SK-N-SH (cell line): ENCODE measurements around the gene STAC. TPM values are rescaled to one million over a fixed set of nuclear protein-coding genes. Genes with fewer than 3 reads are reported as not detected.

Experiments used
- CTCF ChIA-PET: fragments of 300-600, 350-600 bp; formaldehyde crosslinking; extraction: SDS; loops from one replicate; lab custom pipeline; 2021; lab: Yijun Ruan, JAX
- POLR2A ChIA-PET: fragments of 350-600 bp; sonication (Branson Sonifier 250); formaldehyde crosslinking; extraction: SDS; loops from one replicate; lab custom pipeline; 2020; ENCODE audit warnings: antibody characterized with exemption, inconsistent platforms; lab: Yijun Ruan, JAX
- DNase-seq: peaks from one replicate; pipeline ENCODE4 v3.0.0; 2012
- H2AFZ ChIP-seq: fragments of 200-600 bp; sonication (generic); 2 replicates; pipeline ENCODE4 v1.8.1; 2016; ENCODE audit warnings: antibody characterized with exemption, mild to moderate bottlenecking, low read depth
- H3F3A ChIP-seq: fragments of 200-600 bp; sonication (generic); replicated peaks from 2 replicates; pipeline ENCODE3; 2016; ENCODE audit warnings: antibody characterized with exemption, mild to moderate bottlenecking; ENCODE audit not compliant: insufficient read depth
- H3K27ac ChIP-seq, 2 experiments: fragments of 200-500 bp in 1 of 2; fragments of 200-600 bp in 1 of 2; sonication (Bioruptor generic) in 1 of 2; sonication (generic), shearing (Covaris generic) in 1 of 2; 2 replicates each; pipeline versions ENCODE4 v1.5.1 to v1.6.1; 2014 to 2016; ENCODE audit warnings: low read depth in 2 of 2, inconsistent platforms in 1 of 2, low read length in 1 of 2, mild to moderate bottlenecking in 1 of 2, mixed read lengths in 1 of 2
- H3K27me3 ChIP-seq: fragments of 200-600 bp; sonication (generic), shearing (Covaris generic); 2 replicates; pipeline ENCODE4 v1.6.1; 2016; ENCODE audit warnings: mixed run types; ENCODE audit not compliant: insufficient read depth
- H3K36me3 ChIP-seq, 2 experiments: fragments of 200-500 bp in 1 of 2; fragments of 200-600 bp in 1 of 2; sonication (Bioruptor generic) in 1 of 2; sonication (generic) in 1 of 2; replicated peaks in 1 of 2; 2 replicates each; pipeline versions ENCODE3 to v1.5.1; 2014 to 2016; ENCODE audit warnings: low read length in 1 of 2, mild to moderate bottlenecking in 1 of 2; ENCODE audit not compliant: insufficient read depth in 2 of 2, control insufficient read depth in 1 of 2
- H3K4me1 ChIP-seq, 2 experiments: fragments of 200-500 bp in 1 of 2; fragments of 200-600 bp in 1 of 2; sonication (Bioruptor generic) in 1 of 2; sonication (generic), shearing (Covaris generic) in 1 of 2; 2 replicates each; pipeline versions ENCODE4 v1.5.1 to v1.6.1; 2014 to 2016; ENCODE audit warnings: low read depth in 1 of 2, low read length in 1 of 2, mixed run types in 1 of 2; ENCODE audit not compliant: insufficient read depth in 2 of 2, control insufficient read depth in 1 of 2
- H3K4me2 ChIP-seq: fragments of 200-600 bp; sonication (generic), shearing (Covaris generic); 2 replicates; pipeline ENCODE4 v1.6.1; 2017; ENCODE audit warnings: mixed run types
- H3K4me3 ChIP-seq, 2 experiments: fragments of 200-500 bp in 1 of 2; fragments of 200-600 bp in 1 of 2; sonication (Bioruptor generic) in 1 of 2; sonication (generic), shearing (Covaris generic) in 1 of 2; 2 replicates each; pipeline versions ENCODE4 v1.5.1 to v1.8.1; 2014 to 2016; ENCODE audit warnings: low read depth in 2 of 2, inconsistent platforms in 1 of 2, low read length in 1 of 2, mild to moderate bottlenecking in 1 of 2, mixed read lengths in 1 of 2, moderate library complexity in 1 of 2
- H3K79me2 ChIP-seq: fragments of 200-600 bp; sonication (generic); 2 replicates; pipeline ENCODE4 v1.8.1; 2017; ENCODE audit warnings: mild to moderate bottlenecking; ENCODE audit not compliant: insufficient read depth
- H3K9ac ChIP-seq: fragments of 200-600 bp; sonication (generic); 2 replicates; pipeline ENCODE4 v1.6.1; 2017; ENCODE audit warnings: mixed run types
- H3K9me2 ChIP-seq: fragments of 200-600 bp; sonication (generic); 2 replicates; pipeline ENCODE4 v1.6.1; 2017; ENCODE audit warnings: mixed run types
- H3K9me3 ChIP-seq: fragments of 200-600 bp; sonication (generic); 2 replicates; pipeline ENCODE4 v1.6.1; 2017; ENCODE audit warnings: mixed run types, mild to moderate bottlenecking, moderate library complexity
- H4K20me1 ChIP-seq: fragments of 200-600 bp; sonication (generic); 2 replicates; pipeline ENCODE4 v1.6.1; 2017; ENCODE audit warnings: mild to moderate bottlenecking, mixed run types; ENCODE audit not compliant: insufficient read depth
- ELF1 ChIP-seq: IDR thresholded peaks from 2 replicates; pipeline ENCODE4 v1.4.0; 2012
- EZH2phosphoT487 ChIP-seq: fragments of 200-600 bp; sonication (generic); IDR thresholded peaks from 2 replicates; pipeline ENCODE4 v1.6.1; 2017; ENCODE audit warnings: low read depth, mixed run types, mild to moderate bottlenecking, antibody characterized with exemption, moderate library complexity, borderline replicate concordance
- FOSL2 ChIP-seq: IDR thresholded peaks from 2 replicates; pipeline ENCODE4 v1.4.0; 2012; ENCODE audit warnings: low read depth, mild to moderate bottlenecking, moderate library complexity, borderline replicate concordance
- GABPA ChIP-seq: IDR thresholded peaks from 2 replicates; pipeline ENCODE4 v1.4.0; 2012; ENCODE audit warnings: low read depth, mild to moderate bottlenecking
- JUND ChIP-seq: IDR thresholded peaks from 2 replicates; pipeline ENCODE4 v1.4.0; 2012
- MEF2A ChIP-seq: IDR thresholded peaks from 2 replicates; pipeline ENCODE4 v1.4.0; 2012; ENCODE audit warnings: low read depth, borderline replicate concordance
- MXI1 ChIP-seq: IDR thresholded peaks from 2 replicates; pipeline ENCODE4 v1.6.1; 2012; ENCODE audit warnings: mild to moderate bottlenecking, low read depth, low read length, improper control_type of control experiment
- NFIC ChIP-seq: IDR thresholded peaks from 2 replicates; pipeline ENCODE4 v1.4.0; 2012; ENCODE audit warnings: borderline replicate concordance
- NRF1 ChIP-seq: IDR thresholded peaks from 2 replicates; pipeline ENCODE4 v1.6.1; 2012; ENCODE audit warnings: low read depth, mild to moderate bottlenecking, low read length
- POLR2AphosphoS5 ChIP-seq: IDR thresholded peaks from 2 replicates; pipeline ENCODE4 v1.6.1; 2012; ENCODE audit warnings: low read depth, low read length
- RFX5 ChIP-seq: IDR thresholded peaks from 2 replicates; pipeline ENCODE4 v1.6.1; 2012; ENCODE audit warnings: mild to moderate bottlenecking, improper control_type of control experiment, low read length
- RXRA ChIP-seq: IDR thresholded peaks from 2 replicates; pipeline ENCODE4 v1.4.0; 2012; ENCODE audit warnings: low read depth, mild to moderate bottlenecking, borderline replicate concordance
- SMC3 ChIP-seq: IDR thresholded peaks from 2 replicates; pipeline ENCODE4 v1.6.1; 2012; ENCODE audit warnings: low read depth, low read length, improper control_type of control experiment
- TCF12 ChIP-seq: IDR thresholded peaks from 2 replicates; pipeline ENCODE4 v1.4.0; 2012
- TEAD4 ChIP-seq: IDR thresholded peaks from 2 replicates; pipeline ENCODE4 v1.4.0; 2012; ENCODE audit warnings: mild to moderate bottlenecking, borderline replicate concordance; ENCODE audit not compliant: insufficient read depth
- YY1 ChIP-seq: IDR thresholded peaks from 2 replicates; pipeline ENCODE4 v1.4.0; 2012; ENCODE audit warnings: low read depth, mild to moderate bottlenecking
- WGBS: methylation state at CpG from one replicate; pipeline ENCODE4 v1.1.6; 2017; ENCODE audit warnings: low lambda C conversion rate; 5-methylcytosine and 5-hydroxymethylcytosine counted together
- polyA plus RNA-seq, 3 experiments: library from polyadenylated mRNA; depleted of rRNA; stranded (reverse); fragments of >200 nt; gene quantifications; 2 replicates each; pipeline ENCODE4 v1.2.3, GENCODE V29; 2012
- TF ChIP-seq, protein P1 (sequence below): IDR thresholded peaks from 2 replicates; pipeline ENCODE4 v1.4.0; 2012; ENCODE audit warnings: low read depth
- TF ChIP-seq, protein P2 (sequence below): IDR thresholded peaks from 2 replicates; pipeline ENCODE4 v1.6.1; 2012; ENCODE audit warnings: mild to moderate bottlenecking, low read depth, low read length, moderate library complexity
- TF ChIP-seq, protein P3 (sequence below): IDR thresholded peaks from 2 replicates; pipeline ENCODE4 v1.4.0; 2012; ENCODE audit warnings: low read depth, borderline replicate concordance
- TF ChIP-seq, protein P4 (sequence below): IDR thresholded peaks from 2 replicates; pipeline ENCODE4 v1.4.0; 2012; ENCODE audit warnings: low read depth, borderline replicate concordance

STAC gene
- polyA plus RNA-seq, 1 of the 3 experiments (the other 2 are of a cell fraction): 25.0 TPM

DNA sequence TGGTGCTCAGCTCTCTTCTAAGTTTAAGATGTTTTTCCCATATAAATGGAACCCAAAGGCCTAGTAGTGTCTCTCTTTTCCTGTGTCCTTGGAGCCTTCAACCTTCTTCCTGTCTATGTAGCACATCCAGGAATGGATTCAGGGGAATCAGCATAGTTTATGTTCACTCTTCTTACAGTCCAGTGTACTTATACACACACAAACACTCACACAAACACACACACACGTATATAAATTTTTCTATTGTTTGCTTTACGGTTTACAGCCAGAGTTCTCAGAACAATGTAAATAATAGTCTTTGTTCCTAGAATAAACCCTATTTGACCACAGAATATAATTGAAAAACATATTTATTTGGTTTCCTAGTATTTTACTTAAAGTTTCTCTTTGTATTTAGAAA, 36.9 kb downstream of the STAC start:
- no peaks in the 10 kb centered on the region for H3F3A ChIP-seq
- peaks cover 0 to 6% of the 10 kb centered on the region in 2 experiments; a peak in 2 of 4 replicates for H3K4me1 ChIP-seq
- H4K20me1 ChIP-seq: no peaks in the 10 kb centered on the region
- H3K9ac ChIP-seq: no peak overlapping the region
- H3K27ac ChIP-seq: no peak overlapping the region
- peaks cover 11 to 14% of the 10 kb centered on the region in 2 experiments for H3K36me3 ChIP-seq
- ChIA-PET POLR2A (no interaction called here), CTCF (no interaction called here)
- 90% methylated on average over 2 of the region's 2 CpGs for WGBS
- H3K27me3 ChIP-seq: no peaks in the 10 kb centered on the region
- no peak overlapping the region for H3K4me3 ChIP-seq
- no peaks in the 10 kb centered on the region for H3K9me3 ChIP-seq
- no peaks in the 10 kb centered on the region for H3K9me2 ChIP-seq
- H2AFZ ChIP-seq: no peak overlapping the region
- TF ChIP-seq GABPA (no peak), RFX5 (no peak), EZH2phosphoT487 (no peak), ELF1 (no peak), TEAD4 (no peak), JUND (no peak), RXRA (no peak), YY1 (no peak), SMC3 (no peak), MXI1 (no peak), FOSL2 (no peak), POLR2AphosphoS5 (no peak), NFIC (no peak), TCF12 (no peak), MEF2A (no peak)
- TF ChIP-seq, protein P1, sequence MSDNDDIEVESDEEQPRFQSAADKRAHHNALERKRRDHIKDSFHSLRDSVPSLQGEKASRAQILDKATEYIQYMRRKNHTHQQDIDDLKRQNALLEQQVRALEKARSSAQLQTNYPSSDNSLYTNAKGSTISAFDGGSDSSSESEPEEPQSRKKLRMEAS: no peak
- TF ChIP-seq, protein P2, sequence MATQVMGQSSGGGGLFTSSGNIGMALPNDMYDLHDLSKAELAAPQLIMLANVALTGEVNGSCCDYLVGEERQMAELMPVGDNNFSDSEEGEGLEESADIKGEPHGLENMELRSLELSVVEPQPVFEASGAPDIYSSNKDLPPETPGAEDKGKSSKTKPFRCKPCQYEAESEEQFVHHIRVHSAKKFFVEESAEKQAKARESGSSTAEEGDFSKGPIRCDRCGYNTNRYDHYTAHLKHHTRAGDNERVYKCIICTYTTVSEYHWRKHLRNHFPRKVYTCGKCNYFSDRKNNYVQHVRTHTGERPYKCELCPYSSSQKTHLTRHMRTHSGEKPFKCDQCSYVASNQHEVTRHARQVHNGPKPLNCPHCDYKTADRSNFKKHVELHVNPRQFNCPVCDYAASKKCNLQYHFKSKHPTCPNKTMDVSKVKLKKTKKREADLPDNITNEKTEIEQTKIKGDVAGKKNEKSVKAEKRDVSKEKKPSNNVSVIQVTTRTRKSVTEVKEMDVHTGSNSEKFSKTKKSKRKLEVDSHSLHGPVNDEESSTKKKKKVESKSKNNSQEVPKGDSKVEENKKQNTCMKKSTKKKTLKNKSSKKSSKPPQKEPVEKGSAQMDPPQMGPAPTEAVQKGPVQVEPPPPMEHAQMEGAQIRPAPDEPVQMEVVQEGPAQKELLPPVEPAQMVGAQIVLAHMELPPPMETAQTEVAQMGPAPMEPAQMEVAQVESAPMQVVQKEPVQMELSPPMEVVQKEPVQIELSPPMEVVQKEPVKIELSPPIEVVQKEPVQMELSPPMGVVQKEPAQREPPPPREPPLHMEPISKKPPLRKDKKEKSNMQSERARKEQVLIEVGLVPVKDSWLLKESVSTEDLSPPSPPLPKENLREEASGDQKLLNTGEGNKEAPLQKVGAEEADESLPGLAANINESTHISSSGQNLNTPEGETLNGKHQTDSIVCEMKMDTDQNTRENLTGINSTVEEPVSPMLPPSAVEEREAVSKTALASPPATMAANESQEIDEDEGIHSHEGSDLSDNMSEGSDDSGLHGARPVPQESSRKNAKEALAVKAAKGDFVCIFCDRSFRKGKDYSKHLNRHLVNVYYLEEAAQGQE: no peak
- no peak for DNase-seq
- peaks cover 23% of the 10 kb centered on the region for H3K79me2 ChIP-seq
- no peak overlapping the region for H3K4me2 ChIP-seq

DNA sequence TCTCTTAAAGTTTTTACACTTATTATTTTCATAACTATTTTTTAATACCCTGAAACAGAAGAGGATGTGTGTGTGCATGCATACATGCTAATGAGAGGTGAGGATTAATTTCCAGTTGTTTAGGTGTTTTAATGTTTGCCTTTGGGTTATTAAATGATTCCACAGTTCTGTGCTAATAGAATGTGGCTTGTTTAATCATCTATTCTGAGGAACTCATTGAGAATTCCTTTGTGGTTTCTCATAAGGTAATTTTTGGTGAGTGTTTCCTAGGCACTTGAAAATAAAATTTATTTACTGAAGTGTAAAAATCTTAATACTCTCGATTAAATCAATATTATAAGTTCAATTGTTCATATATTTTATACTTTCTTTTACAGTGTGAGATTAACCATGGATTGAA, 38.0 kb downstream of the STAC start:
- CTCF ChIA-PET: no interaction called here
- no peaks in the 10 kb centered on the region for H3K9me2 ChIP-seq
- H3K4me2 ChIP-seq: no peak overlapping the region
- no peaks in the 10 kb centered on the region for H4K20me1 ChIP-seq
- TF ChIP-seq TEAD4 (no peak), NRF1 (no peak), ELF1 (no peak), MXI1 (no peak)
- TF ChIP-seq, protein P2: no peak
- TF ChIP-seq, protein P3, sequence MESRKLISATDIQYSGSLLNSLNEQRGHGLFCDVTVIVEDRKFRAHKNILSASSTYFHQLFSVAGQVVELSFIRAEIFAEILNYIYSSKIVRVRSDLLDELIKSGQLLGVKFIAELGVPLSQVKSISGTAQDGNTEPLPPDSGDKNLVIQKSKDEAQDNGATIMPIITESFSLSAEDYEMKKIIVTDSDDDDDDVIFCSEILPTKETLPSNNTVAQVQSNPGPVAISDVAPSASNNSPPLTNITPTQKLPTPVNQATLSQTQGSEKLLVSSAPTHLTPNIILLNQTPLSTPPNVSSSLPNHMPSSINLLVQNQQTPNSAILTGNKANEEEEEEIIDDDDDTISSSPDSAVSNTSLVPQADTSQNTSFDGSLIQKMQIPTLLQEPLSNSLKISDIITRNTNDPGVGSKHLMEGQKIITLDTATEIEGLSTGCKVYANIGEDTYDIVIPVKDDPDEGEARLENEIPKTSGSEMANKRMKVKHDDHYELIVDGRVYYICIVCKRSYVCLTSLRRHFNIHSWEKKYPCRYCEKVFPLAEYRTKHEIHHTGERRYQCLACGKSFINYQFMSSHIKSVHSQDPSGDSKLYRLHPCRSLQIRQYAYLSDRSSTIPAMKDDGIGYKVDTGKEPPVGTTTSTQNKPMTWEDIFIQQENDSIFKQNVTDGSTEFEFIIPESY: no peak
- TF ChIP-seq, protein P4, sequence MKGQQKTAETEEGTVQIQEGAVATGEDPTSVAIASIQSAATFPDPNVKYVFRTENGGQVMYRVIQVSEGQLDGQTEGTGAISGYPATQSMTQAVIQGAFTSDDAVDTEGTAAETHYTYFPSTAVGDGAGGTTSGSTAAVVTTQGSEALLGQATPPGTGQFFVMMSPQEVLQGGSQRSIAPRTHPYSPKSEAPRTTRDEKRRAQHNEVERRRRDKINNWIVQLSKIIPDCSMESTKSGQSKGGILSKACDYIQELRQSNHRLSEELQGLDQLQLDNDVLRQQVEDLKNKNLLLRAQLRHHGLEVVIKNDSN: no peak
- H2AFZ ChIP-seq: no peak overlapping the region
- DNase-seq: no peak
- peaks cover 14 to 15% of the 10 kb centered on the region in 2 experiments for H3K36me3 ChIP-seq
- peaks cover 0 to 6% of the 10 kb centered on the region in 2 experiments; a peak in 2 of 4 replicates for H3K4me1 ChIP-seq
- H3K9ac ChIP-seq: no peak overlapping the region
- no peak overlapping the region for H3K4me3 ChIP-seq
- peaks cover 23% of the 10 kb centered on the region for H3K79me2 ChIP-seq
- H3K9me3 ChIP-seq: no peaks in the 10 kb centered on the region
- H3F3A ChIP-seq: no peaks in the 10 kb centered on the region
- POLR2A ChIA-PET: no interaction called here
- no peak overlapping the region for H3K27ac ChIP-seq
- no peaks in the 10 kb centered on the region for H3K27me3 ChIP-seq
- WGBS: 70% methylated on average over 1 of the region's 1 CpG
